A673 (cell line): Measurements from ENCODE around the gene TBL3. TPM values are rescaled to one million over a fixed set of nuclear protein-coding genes. Genes with fewer than 3 reads are reported as not detected.
"Not testable (repeated sequence)": the region's sequence is repeated elsewhere in the genome, so short reads cannot be mapped to it uniquely, and the experiment has no call there.

Experiments
- BruUV-seq: library from RNA; stranded (reverse); fragments of 400-500 nt; replicated peaks from 2 replicates; lab custom pipeline; 2021; lab: Mats Ljungman, UMichigan
- CTCF ChIA-PET: fragments of 300-600 bp; sonication (Branson Sonifier 250); formaldehyde crosslinking; loops from one replicate; lab custom pipeline; 2022; ENCODE audit warnings: antibody characterized with exemption; lab: Charles Lee
- POLR2A ChIA-PET: fragments of 300-600 bp; sonication (Branson Sonifier 250); formaldehyde crosslinking; loops from one replicate; lab custom pipeline; 2022; ENCODE audit warnings: antibody characterized with exemption; ENCODE audit not compliant: low non-redundant PET; lab: Charles Lee
- DNase-seq: peaks from one replicate; pipeline ENCODE4 v3.0.0-alpha.2; 2015; ENCODE audit warnings: low spot score
- H3K27ac ChIP-seq: fragments of 200-600 bp; sonication (generic); 2 replicates; pipeline ENCODE4 v1.5.1; 2016; ENCODE audit warnings: mixed run types, low read depth, mild to moderate bottlenecking, mixed read lengths, antibody characterized with exemption, low read length; ENCODE audit not compliant: poor library complexity, severe bottlenecking
- H3K27me3 ChIP-seq: fragments of 200-600 bp; sonication (generic); replicated peaks from 2 replicates; pipeline ENCODE4 v1.6.1; 2017; ENCODE audit warnings: mixed run types, low read depth, mild to moderate bottlenecking, mixed read lengths, antibody characterized with exemption, low read length; ENCODE audit not compliant: insufficient read depth, poor library complexity
- H3K36me3 ChIP-seq: fragments of 200-600 bp; sonication (generic); 2 replicates; pipeline ENCODE4 v1.6.1; 2016; ENCODE audit warnings: mixed run types, mild to moderate bottlenecking, mixed read lengths, antibody characterized with exemption, low read length; ENCODE audit not compliant: insufficient read depth, poor library complexity, severe bottlenecking
- H3K4me1 ChIP-seq: fragments of 200-600 bp; sonication (generic); 2 replicates; pipeline ENCODE4 v1.6.1; 2017; ENCODE audit warnings: mixed run types, mild to moderate bottlenecking, mixed read lengths, antibody characterized with exemption, low read length; ENCODE audit not compliant: insufficient read depth, poor library complexity, severe bottlenecking
- H3K4me3 ChIP-seq: fragments of 200-600 bp; sonication (generic); 2 replicates; pipeline ENCODE4 v1.5.1; 2016; ENCODE audit warnings: low read depth, mixed run types, mild to moderate bottlenecking, mixed read lengths, low read length; ENCODE audit not compliant: poor library complexity, severe bottlenecking
- H3K9me3 ChIP-seq: fragments of 200-600 bp; sonication (generic); 2 replicates; pipeline ENCODE4 v1.6.1; 2016; ENCODE audit warnings: mixed run types, low read depth, mild to moderate bottlenecking, mixed read lengths, antibody characterized with exemption, low read length; ENCODE audit not compliant: poor library complexity, severe bottlenecking
- CTCF ChIP-seq: fragments of 300-800, 200-600 bp; sonication (generic); conservative IDR thresholded peaks from 2 replicates; pipeline ENCODE4 v1.5.1; 2017; ENCODE audit warnings: low read depth, mild to moderate bottlenecking, antibody characterized with exemption, low read length, moderate library complexity, mixed read lengths
- EZH2 ChIP-seq: fragments of 200-600 bp; sonication (generic); IDR thresholded peaks from 2 replicates; pipeline ENCODE4 v1.6.1; 2017; ENCODE audit warnings: borderline replicate concordance, low read depth, mild to moderate bottlenecking, mixed read lengths, antibody characterized with exemption, low read length; ENCODE audit not compliant: poor library complexity, severe bottlenecking
- intact Hi-C: fragments of 100-400 bp; cut with micrococcal nuclease; formaldehyde crosslinking; loops from one replicate; pipeline ENCODE4 v1.10.0; 2022; ENCODE audit not compliant: unreplicated experiment
- total RNA-seq: library from RNA; stranded (reverse); gene quantifications from 2 replicates; pipeline ENCODE4 v1.2.3, GENCODE V29; 2021

Gene TBL3
- total RNA-seq, 1 experiment from 2014 or later: 58.4 TPM

DNA sequence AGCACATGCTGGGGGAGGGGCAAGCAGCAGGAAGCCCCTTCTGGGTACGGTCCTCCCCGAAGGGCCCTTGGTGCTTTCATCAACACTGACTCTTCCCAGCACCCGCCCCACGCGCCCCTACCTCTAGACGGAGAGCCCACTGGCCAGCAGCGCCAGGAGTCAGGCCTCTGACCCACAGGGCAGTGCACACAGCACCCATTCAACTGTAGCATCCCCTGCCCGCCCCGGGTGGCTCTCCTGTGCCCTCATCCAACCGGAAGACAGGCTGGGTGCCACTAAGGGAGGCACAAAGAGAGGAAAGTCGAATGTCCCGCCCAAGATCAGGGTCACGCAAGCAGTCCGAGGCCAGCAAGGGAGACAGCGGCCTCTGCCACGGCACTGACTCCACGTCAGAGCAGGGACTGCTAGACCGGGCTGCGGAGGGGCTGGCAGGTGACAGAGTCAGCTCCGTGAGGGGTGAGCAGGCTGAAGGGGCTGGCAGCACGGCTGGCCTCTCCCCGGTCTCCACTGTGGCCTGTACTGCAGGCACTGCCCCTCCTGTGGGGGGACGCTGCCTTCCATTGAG is 38.7 kb upstream of the TBL3 start:
- BruUV-seq: no TSS peak
- Histone ChIP-seq H3K4me1 (peaks cover 5% of the 10 kb centered on the region), H3K36me3 (no peaks in the 10 kb centered on the region), H3K9me3 (no peaks in the 10 kb centered on the region), H3K27ac (no peak overlapping the region), H3K27me3 (no peaks in the 10 kb centered on the region), H3K4me3 (no peak overlapping the region)
- intact Hi-C loops: no loop called here
- no peak for DNase-seq
- ChIA-PET CTCF (no interaction called here), POLR2A (interaction anchor here (0.6 kb wide), 1 partner anchor 16 kb away, joined by 19 read pairs; no protein-coding TSS in a partner anchor)
- no peak for TF ChIP-seq EZH2

GRCh38 chr16:1936945-1937479 is 34.8 kb upstream of the TBL3 start:
- Histone ChIP-seq H3K4me1 (peaks cover 4% of the 10 kb centered on the region), H3K27ac (no peak overlapping the region), H3K36me3 (no peaks in the 10 kb centered on the region), H3K4me3 (no peak overlapping the region), H3K9me3 (no peaks in the 10 kb centered on the region), H3K27me3 (no peaks in the 10 kb centered on the region)
- ChIA-PET POLR2A (no interaction called here), CTCF (no interaction called here)
- TF ChIP-seq EZH2: no peak
- intact Hi-C loops: no loop called here
- no peak for DNase-seq
- no TSS peak for BruUV-seq

GRCh38 chr16:1938316-1938715 is 33.5 kb upstream of the TBL3 start:
- no peak for DNase-seq
- Histone ChIP-seq H3K27ac (no peak overlapping the region), H3K27me3 (no peaks in the 10 kb centered on the region), H3K4me3 (no peak overlapping the region), H3K4me1 (peaks cover 6% of the 10 kb centered on the region), H3K36me3 (no peaks in the 10 kb centered on the region), H3K9me3 (no peaks in the 10 kb centered on the region)
- TF ChIP-seq EZH2: no peak
- no peak for TF ChIP-seq CTCF
- POLR2A ChIA-PET: no interaction called here
- no TSS peak for BruUV-seq
- CTCF ChIA-PET: no interaction called here
- intact Hi-C loops: no loop called here

GRCh38 chr16:1938910-1939309 is 32.9 kb upstream of the TBL3 start:
- ChIA-PET CTCF (no interaction called here), POLR2A (no interaction called here)
- no peak for TF ChIP-seq CTCF
- no peak for TF ChIP-seq EZH2

GRCh38 chr16:1939833-1940232 is 32.0 kb upstream of the TBL3 start:
- BruUV-seq, intact Hi-C loops: not testable (repeated sequence)

More at GRCh38 chr16:1938910-1939309, 32.9 kb upstream of the TBL3 start:
- no peak for DNase-seq
- Histone ChIP-seq H3K27ac (no peak overlapping the region), H3K9me3 (no peaks in the 10 kb centered on the region), H3K27me3 (no peaks in the 10 kb centered on the region), H3K4me3 (no peak overlapping the region), H3K36me3 (no peaks in the 10 kb centered on the region), H3K4me1 (peaks cover 12% of the 10 kb centered on the region)
- intact Hi-C loops: no loop called here
- BruUV-seq: no TSS peak

More at GRCh38 chr16:1939833-1940232, 32.0 kb upstream of the TBL3 start:
- H3K36me3 ChIP-seq, H3K27me3 ChIP-seq, H3K9me3 ChIP-seq, DNase-seq, H3K27ac ChIP-seq, CTCF ChIA-PET, POLR2A ChIA-PET, H3K4me3 ChIP-seq: not testable (repeated sequence)
- H3K4me1 ChIP-seq: peaks cover 18% of the 10 kb centered on the region
